Activated naive CD4-positive, alpha-beta T cell treated with anti-CD3 and anti-CD28 coated beads for 36 hours (primary cell): ENCODE results near the gene STK38L. TPM values are rescaled to one million over a fixed set of nuclear protein-coding genes. Genes with fewer than 3 reads are reported as not detected.

Source experiments
- total RNA-seq, 2 experiments: library from RNA; stranded (reverse); gene quantifications; one replicate each; pipeline ENCODE4 v1.2.3, GENCODE V29; 2021

STK38L gene
- total RNA-seq, 2 experiments from 2014 or later, result 21.3 to 21.4 TPM

Other genes with a start within 250 kb of the STK38L start
- gene TM7SF3, start 229.9 kb upstream of the STK38L start, total RNA-seq, result 10 to 100 TPM; 39.1 to 42.8 TPM
- gene MED21, start 221.7 kb upstream of the STK38L start, total RNA-seq, result 10 to 100 TPM; 23.7 to 23.9 TPM
- not detected for gene C12orf71, start 161.7 kb upstream of the STK38L start, total RNA-seq
- 1 to 10 TPM; 7.9 to 9.2 TPM for gene BMAL2, start 88.5 kb downstream of the STK38L start, total RNA-seq
- gene SMCO2, start 202.4 kb downstream of the STK38L start, total RNA-seq, result under 1 TPM; 0.19 to 0.22 TPM